Measurements from ENCODE around the gene SOX14.

- TF ChIP-seq EZH2 (IDR thresholded peaks at IDR 0.05; ENCODE audit: borderline replicate concordance, low read length): no peak
- TF ChIP-seq, protein P1, sequence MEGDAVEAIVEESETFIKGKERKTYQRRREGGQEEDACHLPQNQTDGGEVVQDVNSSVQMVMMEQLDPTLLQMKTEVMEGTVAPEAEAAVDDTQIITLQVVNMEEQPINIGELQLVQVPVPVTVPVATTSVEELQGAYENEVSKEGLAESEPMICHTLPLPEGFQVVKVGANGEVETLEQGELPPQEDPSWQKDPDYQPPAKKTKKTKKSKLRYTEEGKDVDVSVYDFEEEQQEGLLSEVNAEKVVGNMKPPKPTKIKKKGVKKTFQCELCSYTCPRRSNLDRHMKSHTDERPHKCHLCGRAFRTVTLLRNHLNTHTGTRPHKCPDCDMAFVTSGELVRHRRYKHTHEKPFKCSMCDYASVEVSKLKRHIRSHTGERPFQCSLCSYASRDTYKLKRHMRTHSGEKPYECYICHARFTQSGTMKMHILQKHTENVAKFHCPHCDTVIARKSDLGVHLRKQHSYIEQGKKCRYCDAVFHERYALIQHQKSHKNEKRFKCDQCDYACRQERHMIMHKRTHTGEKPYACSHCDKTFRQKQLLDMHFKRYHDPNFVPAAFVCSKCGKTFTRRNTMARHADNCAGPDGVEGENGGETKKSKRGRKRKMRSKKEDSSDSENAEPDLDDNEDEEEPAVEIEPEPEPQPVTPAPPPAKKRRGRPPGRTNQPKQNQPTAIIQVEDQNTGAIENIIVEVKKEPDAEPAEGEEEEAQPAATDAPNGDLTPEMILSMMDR (IDR thresholded peaks at IDR 0.05; ENCODE audit: low read length): no peak
Measured at GRCh38 chr3:137765310-137766033, 1.4 kb downstream of the SOX14 start.

All from OCI-LY1 (cell line).